GM19023 (cell line): ENCODE measurements around the gene PLXDC1.
"Not testable (repeated sequence)": the region's sequence is repeated elsewhere in the genome, so short reads cannot be mapped to it uniquely, and the experiment has no call there.

Experiments
- ATAC-seq: cut with Tn5 transposase; IDR thresholded peaks from one replicate; pipeline ENCODE4 v1.9.1; 2021; ENCODE audit warnings: mild to moderate bottlenecking, moderate library complexity; ENCODE audit not compliant: unreplicated experiment

PLXDC1 gene

DNA sequence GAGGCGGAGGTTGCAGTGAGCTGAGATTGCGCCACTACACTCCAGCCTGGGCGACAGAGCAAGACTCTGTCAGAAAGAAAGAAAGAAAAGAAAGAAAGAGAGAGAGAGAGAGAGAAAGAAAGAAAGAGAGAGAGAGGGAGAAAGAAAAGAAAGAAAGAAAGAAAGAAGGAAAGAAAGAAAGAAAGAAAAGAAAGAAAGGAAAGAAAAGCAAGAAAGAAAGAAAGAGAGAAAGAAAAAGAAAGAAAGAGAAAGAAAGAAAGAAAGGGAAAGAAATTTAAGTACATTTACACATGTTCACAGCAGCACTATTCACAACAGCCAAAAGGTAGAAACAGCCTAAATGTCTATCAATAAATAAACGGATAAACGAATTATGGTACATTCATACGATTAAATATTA is 21.9 kb downstream of the PLXDC1 start:
- ATAC-seq, result not testable (repeated sequence)

DNA sequence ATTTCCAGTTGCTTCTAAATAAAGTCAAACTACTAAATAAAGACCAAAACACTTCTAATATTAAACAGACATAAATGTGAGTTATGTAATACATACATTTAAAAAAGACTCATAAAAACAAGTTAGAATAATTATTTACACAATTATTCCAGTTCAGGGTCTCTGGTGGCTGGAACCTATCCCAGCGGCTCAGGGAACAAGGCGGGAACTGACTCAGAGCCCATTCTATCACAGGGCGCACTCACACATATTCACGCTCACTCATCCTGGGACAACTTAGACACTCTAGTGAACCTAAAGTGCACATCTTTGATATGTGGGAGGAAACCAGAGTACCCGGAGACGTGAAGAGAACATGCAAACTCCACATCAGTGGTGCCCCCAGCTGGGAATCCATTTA is 25.0 kb downstream of the PLXDC1 start:
- no peak for ATAC-seq

DNA sequence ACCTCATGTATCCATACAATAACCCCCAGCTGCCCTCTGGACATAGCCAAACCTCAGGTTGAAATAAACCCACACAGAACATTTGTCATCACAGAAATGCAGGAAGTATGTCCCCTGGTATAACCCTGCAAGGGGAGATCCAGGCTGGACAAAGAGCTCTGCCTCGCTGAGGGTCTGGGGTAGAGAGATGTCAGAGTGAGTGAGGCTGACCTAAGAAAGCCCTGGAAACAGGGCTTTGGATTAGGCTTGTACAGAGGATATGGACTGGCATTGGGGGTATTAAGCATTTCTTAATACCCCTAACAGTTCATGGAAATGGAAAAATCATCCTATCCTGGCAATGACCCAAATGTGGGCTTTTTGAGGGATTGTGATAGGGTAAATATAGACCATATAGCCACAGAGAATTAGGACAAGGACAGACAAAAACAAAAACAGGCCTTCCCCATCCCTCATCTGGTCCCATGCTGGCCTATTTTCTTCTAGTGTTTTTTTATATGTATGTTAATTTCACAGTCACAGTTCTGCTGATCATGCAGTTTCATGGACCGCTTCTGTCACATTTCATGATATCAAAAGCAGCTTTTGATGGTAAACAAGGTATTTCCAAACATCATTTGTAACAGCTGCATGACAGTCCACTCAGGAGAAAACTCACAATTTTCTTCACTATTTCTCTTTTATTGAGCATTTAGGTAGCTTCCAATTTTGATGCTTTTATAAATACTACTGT is 26.1 kb downstream of the PLXDC1 start:
- ATAC-seq, result no peak

DNA sequence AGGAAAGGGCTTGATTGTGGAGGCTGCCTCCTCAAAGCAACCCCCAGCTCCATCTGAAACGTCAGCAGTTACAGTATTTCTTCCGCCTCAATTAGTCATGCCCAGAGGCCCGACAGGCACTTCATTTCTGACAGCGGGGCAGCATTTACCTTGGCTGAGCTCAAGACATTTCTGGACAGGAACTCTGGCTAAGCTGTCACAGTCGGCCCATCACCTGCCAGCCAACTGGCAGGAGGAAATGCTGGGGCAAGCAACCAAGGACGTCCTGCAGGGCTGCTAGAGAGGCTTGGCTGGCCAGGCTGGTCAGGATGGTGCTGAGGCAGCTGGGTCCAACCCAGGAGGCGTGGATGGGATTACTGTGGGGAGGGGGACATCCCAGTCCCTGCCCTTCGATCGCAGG is 27.8 kb downstream of the PLXDC1 start:
- ATAC-seq, result no peak

DNA sequence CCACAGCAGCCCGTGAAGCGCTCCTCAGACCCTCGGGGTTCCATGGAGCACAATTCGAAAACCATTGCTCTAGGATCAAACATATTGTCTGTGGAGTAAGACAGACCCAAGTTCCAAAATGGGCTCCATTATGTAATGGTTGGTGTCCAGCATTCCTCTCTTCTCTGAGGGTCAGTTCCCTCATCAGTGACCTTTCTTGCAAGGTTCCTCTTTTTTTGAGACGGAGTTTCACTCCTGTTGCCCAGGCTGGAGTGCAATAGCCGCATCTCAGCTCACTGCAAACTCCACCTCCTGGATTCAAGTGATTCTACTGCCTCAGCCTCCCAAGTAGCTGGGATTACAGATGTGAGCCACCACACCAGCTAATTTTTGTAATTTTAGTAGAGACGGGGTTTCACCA is 28.4 kb downstream of the PLXDC1 start:
- no peak for ATAC-seq

DNA sequence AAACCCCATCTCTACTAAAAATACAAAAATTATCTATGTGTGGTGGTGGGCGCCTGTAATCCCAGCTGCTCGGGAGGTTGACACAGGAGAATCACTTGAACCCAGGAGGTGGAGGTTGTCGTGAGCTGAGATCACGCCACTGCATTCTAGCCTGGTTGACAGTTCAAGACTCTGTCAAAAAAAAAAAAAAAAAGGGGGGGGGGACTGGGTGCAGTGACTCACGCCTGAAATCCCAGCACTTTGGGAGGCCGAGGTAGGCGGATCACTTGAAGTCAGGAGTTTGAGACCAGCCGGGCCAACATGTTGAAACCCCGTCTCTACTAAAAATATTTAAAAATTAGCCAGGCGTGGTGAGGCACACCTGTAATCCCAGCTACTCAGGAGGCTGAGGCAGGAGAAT is 29.5 kb downstream of the PLXDC1 start:
- not testable (repeated sequence) for ATAC-seq

DNA sequence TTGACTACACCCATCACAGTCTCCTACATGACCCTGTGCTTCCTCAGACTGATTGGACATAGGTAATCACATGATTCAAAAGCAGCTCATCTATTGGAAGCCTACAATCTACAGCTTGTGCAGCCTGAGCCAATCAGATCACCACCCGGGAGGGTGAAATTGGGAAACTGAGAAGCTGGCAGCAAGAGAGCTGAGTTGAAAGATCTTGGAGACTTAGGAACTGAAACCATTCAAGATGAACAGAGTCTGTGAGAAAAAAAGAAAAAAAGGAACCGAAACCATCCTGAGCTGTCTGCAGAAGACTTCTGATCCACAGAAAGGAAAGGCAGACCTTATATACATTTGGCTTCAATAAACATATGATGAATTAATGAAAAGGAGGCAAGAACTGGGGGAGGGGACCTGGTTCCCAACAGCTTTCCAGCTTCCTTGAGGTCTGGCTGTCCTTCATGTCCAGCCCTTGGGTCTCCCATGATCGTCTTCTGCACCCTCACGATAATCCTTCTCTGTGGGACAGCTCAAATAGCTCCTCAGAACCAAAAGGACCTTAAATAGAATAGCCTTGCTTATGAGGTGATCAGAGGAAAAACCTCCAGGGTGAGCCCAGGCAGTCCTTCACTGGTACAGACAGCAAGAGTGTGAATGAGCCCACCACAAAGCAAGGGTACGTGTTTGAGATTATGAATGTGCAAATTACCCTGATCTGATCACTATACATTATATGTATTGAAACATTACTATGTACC is 32.6 kb downstream of the PLXDC1 start:
- no peak for ATAC-seq

DNA sequence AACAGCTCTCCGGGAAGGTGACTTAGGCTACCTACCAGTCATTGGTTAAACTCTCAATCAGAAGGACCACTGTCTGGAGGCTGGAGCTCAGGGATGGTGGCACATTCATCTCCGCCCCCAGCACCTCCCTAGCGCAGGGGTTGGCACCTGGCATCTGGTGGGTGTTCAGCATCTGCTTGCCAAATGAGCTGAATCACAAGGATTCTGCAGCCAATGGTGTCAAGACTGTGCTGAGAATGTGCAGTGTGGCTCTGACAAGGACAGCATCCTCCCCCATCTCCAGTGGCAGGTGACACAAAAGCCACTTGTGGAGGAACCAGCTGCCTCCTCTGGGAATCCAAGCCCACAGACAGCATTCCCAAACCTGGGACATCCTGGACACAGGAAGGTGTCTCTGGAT is 35.2 kb downstream of the PLXDC1 start:
- ATAC-seq, result no peak

DNA sequence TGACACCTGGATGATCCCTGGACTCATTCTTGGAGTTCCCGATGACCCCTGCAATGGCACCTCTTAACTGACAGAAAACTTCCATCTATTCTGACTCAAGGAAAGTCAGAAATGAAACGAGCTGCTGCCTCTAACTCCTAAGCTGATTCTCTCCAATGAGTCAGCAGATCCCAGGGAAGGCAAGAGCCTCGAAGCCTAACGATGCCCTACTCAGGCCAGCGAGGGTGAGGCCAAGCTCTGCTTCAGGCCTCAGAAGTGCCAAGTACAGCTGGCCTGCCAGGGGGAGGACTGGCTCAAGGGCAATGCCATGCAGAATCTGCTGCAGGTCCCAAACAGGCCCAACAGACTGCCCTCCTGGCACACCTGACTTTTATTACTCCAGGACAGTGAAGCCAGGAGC is 36.3 kb downstream of the PLXDC1 start:
- no peak for ATAC-seq

DNA sequence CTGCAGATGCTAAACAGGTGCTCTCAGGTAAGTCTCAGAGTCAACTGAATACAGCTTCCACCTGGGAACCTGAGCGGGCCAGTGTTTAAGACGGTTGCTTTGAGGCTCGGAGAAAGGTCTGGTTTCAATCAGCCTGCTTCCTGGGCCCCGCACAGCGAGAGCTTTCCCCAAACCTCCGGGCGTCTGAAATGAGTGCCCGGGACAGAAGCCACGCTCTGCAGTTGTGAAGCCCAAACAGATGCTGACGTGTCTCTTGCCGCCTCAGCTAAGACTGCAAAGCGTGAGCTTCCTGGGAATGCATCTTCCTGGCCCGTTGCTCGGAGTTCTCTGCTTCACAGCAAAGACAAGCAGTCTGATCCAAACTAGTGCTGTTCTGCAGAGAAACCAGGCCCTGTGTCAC is 36.7 kb downstream of the PLXDC1 start:
- ATAC-seq, result no peak

DNA sequence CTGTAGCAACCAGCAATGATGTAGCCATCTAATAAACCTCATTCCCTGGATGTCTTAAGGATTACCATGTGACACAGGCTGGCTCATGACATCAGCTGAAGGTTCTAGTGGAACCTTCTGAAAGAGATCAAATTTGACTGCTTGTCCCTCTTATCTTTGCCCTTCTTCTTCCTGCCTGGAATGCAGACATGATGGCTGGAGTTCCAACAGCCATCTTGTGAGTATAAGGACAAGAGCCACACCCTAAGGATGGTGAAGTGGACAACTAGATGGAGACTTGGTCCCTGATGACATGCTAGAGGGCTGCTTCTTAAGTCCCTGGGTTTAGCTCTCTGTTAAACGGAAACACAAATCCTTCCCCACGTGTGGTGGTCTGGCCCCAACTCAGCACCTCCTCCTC is 37.6 kb downstream of the PLXDC1 start:
- no peak for ATAC-seq

DNA sequence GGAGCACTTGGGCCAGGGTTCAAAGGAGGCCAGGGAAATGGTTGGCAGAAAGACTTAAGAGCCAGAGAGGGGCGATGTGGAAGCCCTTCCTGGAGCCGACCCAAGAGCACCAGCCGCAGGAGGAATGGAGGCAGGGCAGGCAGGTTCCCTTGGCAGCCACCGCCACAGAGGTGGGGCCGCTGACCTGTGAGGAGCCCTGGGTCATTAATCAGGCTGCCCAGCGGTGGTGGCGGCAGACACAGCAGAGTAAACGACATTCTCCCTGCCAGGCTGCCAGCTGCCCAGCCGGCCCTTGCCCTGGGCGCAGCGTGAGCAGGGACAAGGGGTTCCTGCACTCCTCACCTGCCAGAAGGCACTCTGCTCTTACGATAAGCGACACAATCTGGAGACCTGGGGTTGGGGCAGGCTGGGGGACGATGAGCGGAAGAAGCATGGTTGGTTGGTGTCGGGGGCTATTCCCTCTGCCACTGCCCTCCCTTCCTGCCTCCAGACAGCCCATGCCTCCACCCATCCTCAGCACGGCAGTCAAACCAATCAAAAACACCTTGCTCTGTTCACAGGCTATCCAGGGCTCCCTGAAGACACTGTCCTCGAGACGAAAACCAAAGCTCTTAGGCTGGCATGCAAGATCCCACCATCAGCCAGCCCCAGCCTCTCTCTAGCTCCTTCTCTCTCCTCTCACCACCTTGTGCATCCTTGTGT is 40.9 kb downstream of the PLXDC1 start:
- no peak for ATAC-seq

DNA sequence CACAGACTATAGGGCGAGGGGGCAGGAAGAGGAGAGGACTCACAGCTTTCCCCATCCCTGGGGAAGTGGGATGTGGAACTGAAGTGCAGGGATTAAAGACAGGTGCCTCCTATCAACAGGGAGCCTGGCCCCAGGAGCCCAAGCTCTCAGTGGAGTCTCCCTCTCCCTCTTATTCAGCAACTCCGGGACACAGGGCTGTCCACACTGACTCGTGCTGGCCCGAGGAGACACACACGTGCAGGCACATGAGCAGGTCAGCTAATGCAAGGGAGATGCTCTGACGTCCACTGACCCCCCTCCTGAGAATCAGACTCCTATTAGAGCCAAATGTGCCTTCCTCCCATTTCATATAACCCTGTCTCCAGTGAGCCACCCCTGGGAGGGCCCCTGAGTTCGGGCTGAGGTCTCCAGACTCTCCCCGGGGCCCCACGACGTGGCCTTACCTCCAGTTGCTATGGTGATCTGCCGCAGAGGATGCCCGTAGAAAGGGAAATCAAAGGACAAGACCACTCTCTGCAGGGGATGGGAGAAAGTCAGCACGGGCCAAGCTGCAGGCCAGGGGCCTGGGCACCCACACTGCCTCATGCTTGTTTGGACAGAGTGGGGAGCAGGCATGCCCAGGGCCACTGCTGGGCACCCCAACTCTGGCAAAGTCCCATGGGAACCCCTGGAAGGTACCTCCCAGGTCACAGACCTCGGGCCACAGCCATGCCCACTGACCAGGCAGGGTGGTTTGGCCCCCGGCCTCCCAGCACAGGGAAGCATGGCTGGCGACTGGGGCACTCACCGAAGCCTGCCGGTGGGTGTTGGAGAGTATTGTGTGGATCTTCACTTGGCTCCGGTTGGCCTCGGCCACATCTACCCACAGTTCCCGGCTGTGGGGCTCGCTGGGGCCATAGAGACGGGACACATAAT is 42.7 kb downstream of the PLXDC1 start:
- no peak for ATAC-seq

DNA sequence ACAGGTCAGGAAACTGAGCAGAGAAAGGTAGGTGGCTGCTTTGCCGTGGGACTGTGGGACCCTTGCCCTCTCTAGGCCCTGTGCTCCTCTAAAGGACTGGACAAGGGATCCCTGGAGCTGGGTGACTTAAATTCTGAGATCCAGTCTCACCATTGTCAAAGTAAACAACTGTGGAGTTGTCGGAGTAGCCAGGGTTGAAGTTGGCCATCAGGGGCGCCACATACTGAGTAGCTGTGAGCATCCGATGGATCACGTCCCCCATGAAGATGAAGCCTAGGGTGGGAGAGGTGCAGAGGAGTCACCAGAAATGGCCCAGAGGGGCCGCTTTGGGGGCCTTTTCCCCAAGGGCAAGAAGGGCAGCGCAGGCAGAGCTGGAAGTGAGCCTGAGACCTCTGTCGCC is 43.5 kb downstream of the PLXDC1 start:
- no peak for ATAC-seq

DNA sequence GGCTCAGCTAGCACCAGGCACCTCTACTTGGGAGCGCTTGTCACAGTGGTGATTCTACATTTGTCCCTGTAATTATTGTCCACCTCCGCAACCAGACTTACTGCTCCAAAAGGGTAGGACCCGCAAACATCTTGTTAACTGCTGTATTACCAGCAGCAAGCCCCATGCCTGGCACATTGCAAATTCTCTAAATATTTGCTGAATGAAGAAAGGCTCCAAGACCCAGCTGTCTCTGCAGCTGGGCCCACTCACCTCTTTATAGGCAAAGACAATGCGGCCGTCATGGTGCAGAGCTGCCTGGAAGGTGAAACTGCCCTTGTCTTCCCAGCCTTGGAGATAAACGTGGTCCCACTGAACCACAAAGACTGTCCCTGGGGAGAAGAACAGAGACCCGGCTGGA is 44.3 kb downstream of the PLXDC1 start:
- ATAC-seq, result no peak

DNA sequence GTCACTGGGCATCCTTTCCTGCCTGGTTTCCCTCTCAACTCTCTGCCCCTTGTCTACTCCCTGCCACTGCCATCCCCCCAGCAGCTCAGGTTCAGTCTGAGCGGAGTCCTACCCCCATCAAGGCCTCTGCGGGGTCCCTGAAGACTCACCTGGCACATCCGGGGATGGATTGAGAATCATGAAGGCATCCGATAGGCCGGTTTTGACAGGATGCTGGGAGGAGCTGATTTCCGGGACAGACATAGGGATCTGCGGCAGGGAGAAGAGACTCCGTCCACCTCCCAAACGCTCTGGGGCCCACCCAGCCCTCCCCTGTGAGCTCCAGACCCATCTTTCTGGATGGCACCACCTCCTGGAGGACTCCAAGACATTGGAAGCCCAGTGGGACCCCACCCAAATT is 45.7 kb downstream of the PLXDC1 start:
- no peak for ATAC-seq

DNA sequence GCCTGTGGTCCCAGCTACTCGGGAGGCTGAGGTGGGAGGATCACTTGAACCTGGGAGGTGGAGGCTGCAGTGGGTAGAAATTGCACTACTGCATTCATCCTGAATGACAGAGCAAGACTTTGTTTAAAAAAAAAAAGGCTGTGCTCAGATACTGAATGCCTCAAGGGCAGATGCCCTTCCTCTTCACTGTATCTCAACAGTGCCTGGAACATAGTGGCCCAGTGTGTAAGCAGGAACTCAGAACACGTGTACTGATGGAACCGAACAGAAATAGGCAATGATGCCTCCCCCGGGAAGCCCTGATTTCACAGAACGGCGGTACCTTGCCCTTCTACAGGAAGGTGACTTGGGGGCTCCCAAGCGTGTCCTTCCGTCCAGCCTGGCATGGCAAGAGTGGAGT is 46.8 kb downstream of the PLXDC1 start:
- ATAC-seq, result no peak

DNA sequence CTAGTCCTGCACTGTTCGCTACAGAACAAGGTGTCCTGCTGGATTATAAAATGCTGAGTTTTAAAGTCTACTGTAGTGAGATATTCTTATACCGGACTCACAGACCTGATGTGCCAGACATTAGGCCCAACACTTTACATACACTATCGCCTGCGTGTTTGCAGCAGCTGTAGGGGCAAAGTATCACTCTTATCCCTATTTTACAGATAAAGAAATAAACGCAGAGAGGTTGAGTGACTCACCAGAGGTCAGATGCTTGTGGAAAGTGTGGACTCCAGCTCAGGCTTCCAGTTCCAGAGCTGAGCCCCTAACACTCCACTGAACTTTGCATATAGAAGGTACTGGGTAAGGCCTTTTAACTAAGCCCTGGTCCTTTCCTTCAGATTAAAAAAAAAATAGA is 47.4 kb downstream of the PLXDC1 start:
- no peak for ATAC-seq

DNA sequence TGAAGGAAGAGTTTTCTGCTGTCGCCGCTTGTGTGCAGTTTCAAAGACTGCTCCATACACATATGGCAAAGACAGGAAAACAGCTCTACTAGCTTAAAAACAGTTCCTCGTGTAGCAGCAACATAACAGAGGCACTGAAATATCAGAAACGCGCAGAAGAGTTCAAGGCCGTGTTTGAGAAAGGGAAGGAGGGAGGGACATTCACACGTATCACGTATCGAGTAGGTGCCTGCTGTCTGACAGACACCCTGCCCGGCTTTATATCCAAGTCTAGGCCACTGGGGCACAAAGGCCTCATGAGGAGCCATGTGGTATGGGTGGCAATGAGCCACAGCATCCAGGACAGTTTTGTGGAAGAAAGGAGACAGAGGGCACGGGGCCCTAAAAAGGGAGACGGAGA is 50.3 kb downstream of the PLXDC1 start:
- ATAC-seq, result no peak

DNA sequence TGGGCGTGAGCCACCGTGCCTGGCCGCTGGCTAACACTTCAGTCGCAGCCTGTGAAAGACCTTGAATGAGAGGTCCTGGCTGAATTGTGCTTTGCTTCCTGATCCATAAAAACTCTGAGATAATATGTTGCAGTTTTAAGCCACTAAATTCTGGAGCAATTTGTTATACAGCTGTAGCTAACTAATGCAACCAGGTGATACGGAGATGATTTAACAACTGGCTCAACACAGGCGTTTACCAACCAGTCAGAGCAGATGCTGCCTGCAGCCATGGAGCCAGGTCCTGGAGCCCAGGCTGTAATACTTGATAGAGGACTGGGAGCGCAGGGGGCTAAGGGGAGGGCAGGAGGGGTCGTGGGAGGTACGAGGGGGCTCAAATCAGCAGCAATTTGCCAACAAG is 50.9 kb downstream of the PLXDC1 start:
- no peak for ATAC-seq

DNA sequence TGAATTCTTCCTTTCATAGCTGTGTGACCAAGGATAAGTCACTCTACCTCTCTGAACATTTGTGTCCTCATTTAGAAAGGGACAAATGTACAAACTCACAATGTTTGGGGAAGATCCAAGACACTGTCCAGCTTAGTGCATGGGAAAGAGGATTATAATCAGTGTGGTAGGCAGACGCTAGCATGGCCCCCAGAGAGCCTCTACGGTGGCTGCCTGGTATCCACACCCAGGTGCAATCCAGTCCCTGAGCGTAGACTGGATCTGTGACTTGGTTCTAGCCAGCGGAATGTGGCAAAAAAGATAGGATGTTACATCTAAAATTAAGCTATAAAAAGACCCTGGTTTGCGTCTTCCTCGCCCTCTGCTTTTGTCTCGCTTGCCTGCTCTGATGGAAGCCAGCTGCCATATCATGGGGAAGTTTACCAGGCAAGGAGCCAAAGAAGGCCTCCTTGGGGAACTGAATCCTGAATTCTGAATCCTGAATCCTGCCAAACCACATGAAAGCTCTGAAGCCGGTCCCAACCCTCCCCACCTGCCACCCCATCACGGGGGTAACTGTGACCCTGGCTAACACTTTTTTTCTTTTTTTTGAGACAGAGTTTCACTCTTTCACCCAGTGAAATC is 51.7 kb downstream of the PLXDC1 start:
- no peak for ATAC-seq
